B cell (primary cell): ENCODE measurements around the gene PACSIN2. TPM values are rescaled to one million over a fixed set of nuclear protein-coding genes. Genes with fewer than 3 reads are reported as not detected.

ENCODE experiments used
- ATAC-seq: fragments of 200-7000 bp; cut with Tn5 transposase; one replicate; pipeline ENCODE4 v1.10.0; 2021; ENCODE audit warnings: low read depth, mild to moderate bottlenecking, moderate number of reproducible peaks, moderate library complexity
- CTCF ChIA-PET: fragments of 350-600 bp; sonication (Branson Sonifier 250); formaldehyde crosslinking; loops from one replicate; lab custom pipeline; 2021; ENCODE audit warnings: antibody characterized with exemption, inconsistent platforms; lab: Charles Lee
- POLR2A ChIA-PET: fragments of 350-600 bp; sonication (Branson Sonifier 250); formaldehyde crosslinking; loops from one replicate; lab custom pipeline; 2021; ENCODE audit warnings: antibody characterized with exemption; lab: Charles Lee
- DNase-seq: peaks from one replicate; pipeline ENCODE4 v3.0.0; 2013
- H2AFZ ChIP-seq: 2 replicates; pipeline ENCODE4 v1.6.1; 2012; ENCODE audit warnings: mild to moderate bottlenecking, low read depth, low read length; ENCODE audit not compliant: insufficient read depth, poor library complexity, severe bottlenecking
- H3K27ac ChIP-seq, 2 donors: 1 replicate in 1 of 2; 2 replicates in 1 of 2; pipeline ENCODE4 v1.5.1; 2012 to 2013; ENCODE audit warnings: low read length in 2 of 2, mild to moderate bottlenecking in 2 of 2, moderate library complexity in 1 of 2
- H3K27me3 ChIP-seq, 4 experiments: fragments of 200-600 bp in 1 of 4; sonication (generic) in 1 of 4; replicated peaks in 1 of 4; 1 replicate in 2 of 4; 2 replicates in 2 of 4; pipeline versions ENCODE4 v1.6.1 to v1.7.0; 2013 to 2016; ENCODE audit warnings: low read length in 3 of 4, mild to moderate bottlenecking in 2 of 4, mixed read lengths in 1 of 4, moderate library complexity in 1 of 4; ENCODE audit not compliant: insufficient read depth in 4 of 4, control insufficient read depth in 3 of 4; ENCODE audit errors: control extremely low read depth in 1 of 4
- H3K36me3 ChIP-seq, 2 experiments: replicated peaks in 1 of 2; 1 replicate in 1 of 2; 2 replicates in 1 of 2; pipeline versions ENCODE4 v1.6.1 to v1.7.1; 2013; ENCODE audit warnings: low read length in 1 of 2; ENCODE audit not compliant: insufficient read depth in 2 of 2, control insufficient read depth in 1 of 2; ENCODE audit errors: control extremely low read depth in 1 of 2, extremely low read depth in 1 of 2
- H3K4me1 ChIP-seq, 2 donors: fragments of 200-600 bp in 1 of 2; sonication (generic) in 1 of 2; 1 replicate in 1 of 2; 2 replicates in 1 of 2; pipeline versions ENCODE4 v1.5.1 to v1.6.1; 2013 to 2017; ENCODE audit warnings: low read length in 2 of 2; ENCODE audit not compliant: control insufficient read depth in 2 of 2, insufficient read depth in 2 of 2
- H3K4me2 ChIP-seq: replicated peaks from 2 replicates; pipeline ENCODE3; 2012; ENCODE audit warnings: mild to moderate bottlenecking, low read depth, low read length; ENCODE audit not compliant: poor library complexity, severe bottlenecking
- H3K4me3 ChIP-seq, 5 experiments: fragments of 200-600 bp in 1 of 5; sonication (generic) in 1 of 5; 1 replicate in 3 of 5; 2 replicates in 2 of 5; pipeline versions ENCODE4 v1.5.1 to v1.7.0; 2011 to 2016; ENCODE audit warnings: low read length in 4 of 5, mild to moderate bottlenecking in 4 of 5, low read depth in 2 of 5, control low read depth in 1 of 5, moderate library complexity in 1 of 5; ENCODE audit not compliant: insufficient read depth in 1 of 5; ENCODE audit errors: control extremely low read depth in 1 of 5, extremely low read depth in 1 of 5
- H3K79me2 ChIP-seq: fragments of 200-600 bp; sonication (generic); one replicate; pipeline ENCODE4 v1.6.0; 2016; ENCODE audit warnings: low read length; ENCODE audit not compliant: control insufficient read depth, insufficient read depth
- H3K9ac ChIP-seq: fragments of 200-600 bp; sonication (generic); 2 replicates; pipeline ENCODE4 v1.6.1; 2017; ENCODE audit warnings: mild to moderate bottlenecking, low read length, moderate library complexity
- H3K9me3 ChIP-seq, 3 donors: one replicate each; pipeline versions ENCODE4 v1.6.1 to v1.7.1; 2013; ENCODE audit warnings: low read length in 2 of 3; ENCODE audit not compliant: control insufficient read depth in 2 of 3, insufficient read depth in 1 of 3; ENCODE audit errors: control extremely low read depth in 1 of 3
- H4K20me1 ChIP-seq: 2 replicates; pipeline ENCODE4 v1.6.0; 2012; ENCODE audit warnings: mild to moderate bottlenecking, low read length; ENCODE audit not compliant: insufficient read depth, control insufficient read depth, poor library complexity, severe bottlenecking
- H3K27ac Mint-ChIP-seq: one replicate; pipeline ENCODE4 v1.8.0; 2021; ENCODE audit warnings: mixed read lengths
- H3K27me3 Mint-ChIP-seq: one replicate; pipeline ENCODE4 v1.8.0; 2021; ENCODE audit warnings: mixed read lengths
- H3K4me1 Mint-ChIP-seq: one replicate; pipeline ENCODE4 v1.8.0; 2021; ENCODE audit warnings: mixed read lengths
- H3K4me3 Mint-ChIP-seq: one replicate; pipeline ENCODE4 v1.8.0; 2021; ENCODE audit warnings: mixed read lengths
- H3K9me3 Mint-ChIP-seq: one replicate; pipeline ENCODE4 v1.8.0; 2022; ENCODE audit warnings: mixed read lengths; ENCODE audit not compliant: insufficient read depth
- EZH2 ChIP-seq: IDR thresholded peaks from 2 replicates; pipeline ENCODE4 v1.6.1; 2012; ENCODE audit warnings: borderline replicate concordance, low read depth, mild to moderate bottlenecking, moderate library complexity, low read length; ENCODE audit not compliant: insufficient read depth, poor library complexity, severe bottlenecking
- WGBS: methylation state at CpG from one replicate; pipeline ENCODE4 v1.1.5; 2013; ENCODE audit warnings: missing lambda C conversion rate; ENCODE audit not compliant: insufficient coverage; 5-methylcytosine and 5-hydroxymethylcytosine counted together
- intact Hi-C: fragments of 100-400 bp; cut with micrococcal nuclease; formaldehyde crosslinking; loops from one replicate; pipeline ENCODE4 v1.10.0; 2022
- polyA plus RNA-seq: library from polyadenylated mRNA; depleted of rRNA; stranded (reverse); fragments of >200 nt; gene quantifications from 2 replicates; pipeline ENCODE4 v1.2.3, GENCODE V29; 2012
- total RNA-seq, 2 donors: library from RNA; stranded (reverse); fragments of 120-200 nt in 1 of 2; gene quantifications; 1 replicate in 1 of 2; 2 replicates in 1 of 2; pipeline versions ENCODE4 v1.2.3 to v1.2.4, GENCODE V29; 2013 to 2022
- TF ChIP-seq, protein P1 (sequence below): fragments of 200-600 bp; IDR thresholded peaks from one replicate; pipeline ENCODE4 v1.8.0; 2022; ENCODE audit warnings: antibody characterized with exemption, mild to moderate bottlenecking

The PACSIN2 gene
- total and polyA plus RNA-seq, 2 donors (not counting 1 experiment from before 2014, with no cell fraction given), result 26.9 to 59.3 TPM

- Histone ChIP-seq H2AFZ (no peak overlapping the region), H3K36me3 (no peaks in the 10 kb centered on the region), H3K27ac (no peak overlapping the region), H4K20me1 (no peaks in the 10 kb centered on the region), H3K9me3 (no peaks in the 10 kb centered on the region), H3K4me1 (no peaks in the 10 kb centered on the region), H3K4me3 (no peak overlapping the region), H3K4me2 (no peak overlapping the region), H3K79me2 (no peaks in the 10 kb centered on the region), H3K9ac (no peak overlapping the region), H3K27me3 (no peaks in the 10 kb centered on the region)
- CTCF ChIA-PET, result interaction anchor here (0.6 to 1.0 kb wide), 2 partner anchors 11 to 97 kb away, joined by 3 to 4 read pairs; no protein-coding TSS in a partner anchor
- ATAC-seq, result no peak
- Mint-ChIP-seq H3K27me3 (no peaks in the 10 kb centered on the region), H3K4me1 (no peaks in the 10 kb centered on the region), H3K27ac (no peak overlapping the region), H3K4me3 (no peak overlapping the region), H3K9me3 (no peaks in the 10 kb centered on the region)
- no peak for DNase-seq
- intact Hi-C loops, result no loop called here
- POLR2A ChIA-PET, result no interaction called here
- 95% methylated on average over 7 of the region's 10 CpGs for WGBS
- no peak for TF ChIP-seq EZH2
- TF ChIP-seq, protein P1, sequence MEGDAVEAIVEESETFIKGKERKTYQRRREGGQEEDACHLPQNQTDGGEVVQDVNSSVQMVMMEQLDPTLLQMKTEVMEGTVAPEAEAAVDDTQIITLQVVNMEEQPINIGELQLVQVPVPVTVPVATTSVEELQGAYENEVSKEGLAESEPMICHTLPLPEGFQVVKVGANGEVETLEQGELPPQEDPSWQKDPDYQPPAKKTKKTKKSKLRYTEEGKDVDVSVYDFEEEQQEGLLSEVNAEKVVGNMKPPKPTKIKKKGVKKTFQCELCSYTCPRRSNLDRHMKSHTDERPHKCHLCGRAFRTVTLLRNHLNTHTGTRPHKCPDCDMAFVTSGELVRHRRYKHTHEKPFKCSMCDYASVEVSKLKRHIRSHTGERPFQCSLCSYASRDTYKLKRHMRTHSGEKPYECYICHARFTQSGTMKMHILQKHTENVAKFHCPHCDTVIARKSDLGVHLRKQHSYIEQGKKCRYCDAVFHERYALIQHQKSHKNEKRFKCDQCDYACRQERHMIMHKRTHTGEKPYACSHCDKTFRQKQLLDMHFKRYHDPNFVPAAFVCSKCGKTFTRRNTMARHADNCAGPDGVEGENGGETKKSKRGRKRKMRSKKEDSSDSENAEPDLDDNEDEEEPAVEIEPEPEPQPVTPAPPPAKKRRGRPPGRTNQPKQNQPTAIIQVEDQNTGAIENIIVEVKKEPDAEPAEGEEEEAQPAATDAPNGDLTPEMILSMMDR, result no peak
Observed at GRCh38 chr22:43044290-43044712, 29.4 kb upstream of the PACSIN2 start.

- Histone ChIP-seq H3K79me2 (no peaks in the 10 kb centered on the region), H2AFZ (no peak overlapping the region), H3K36me3 (no peaks in the 10 kb centered on the region), H3K4me2 (no peak overlapping the region), H4K20me1 (no peaks in the 10 kb centered on the region), H3K9me3 (no peaks in the 10 kb centered on the region), H3K27me3 (no peaks in the 10 kb centered on the region), H3K4me3 (no peak overlapping the region), H3K9ac (no peak overlapping the region), H3K27ac (no peak overlapping the region), H3K4me1 (no peaks in the 10 kb centered on the region)
- no peak for ATAC-seq
- intact Hi-C loops, result no loop called here
- no peak for DNase-seq
- no peaks in the 10 kb centered on the region for H3K27me3 Mint-ChIP-seq
- no peak overlapping the region for H3K27ac Mint-ChIP-seq
- H3K4me3 Mint-ChIP-seq, result no peak overlapping the region
- 97% methylated on average over 19 of the region's 20 CpGs for WGBS
- ChIA-PET POLR2A (no interaction called here), CTCF (no interaction called here)
- TF ChIP-seq, protein P1, result no peak
- no peaks in the 10 kb centered on the region for H3K4me1 Mint-ChIP-seq
- no peaks in the 10 kb centered on the region for H3K9me3 Mint-ChIP-seq
Observed at GRCh38 chr22:43042101-43042780, 27.3 kb upstream of the PACSIN2 start.
